ENCODE results near the gene MUC20. TPM values are rescaled to one million over a fixed set of nuclear protein-coding genes. Genes with fewer than 3 reads are reported as not detected.
"Not testable (repeated sequence)": the region's sequence is repeated elsewhere in the genome, so short reads cannot be mapped to it uniquely, and the experiment has no call there.

Gene MUC20
- total RNA-seq, 1 experiment from 2014 or later = not detected

DNA sequence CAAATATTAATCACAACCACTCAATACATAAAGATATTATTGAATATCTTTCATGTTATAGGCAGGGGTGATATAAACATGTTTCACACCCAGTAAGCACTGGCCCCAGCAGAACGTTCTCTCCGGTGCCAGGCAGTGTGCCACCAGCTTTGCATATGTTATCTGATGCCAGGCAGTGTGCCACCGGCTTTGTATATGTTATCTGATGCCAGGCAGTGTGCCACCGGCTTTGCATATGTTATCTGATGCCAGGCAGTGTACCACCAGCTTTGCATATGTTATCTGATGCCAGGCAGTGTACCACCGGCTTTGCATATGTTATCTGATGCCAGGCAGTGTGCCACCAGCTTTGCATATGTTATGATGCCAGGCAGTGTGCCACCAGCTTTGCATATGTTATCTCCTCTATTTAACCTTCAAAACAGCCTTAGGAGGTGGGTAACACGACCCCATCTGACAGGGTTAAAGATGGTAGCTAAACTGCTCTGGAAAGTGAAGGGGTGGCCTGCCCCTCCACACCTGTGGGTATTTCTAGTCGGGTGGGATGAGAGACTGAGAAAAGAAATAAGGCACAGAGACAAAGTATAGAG is 6.9 kb downstream of the MUC20 start:
- Histone ChIP-seq H3T11ph (ENCODE audit: low read length) (no peak overlapping the region), H2AFZ (ENCODE audit: low read length) (no peak overlapping the region), H4K91ac (ENCODE audit: insufficient read length, low read depth, low read length) (no peak overlapping the region), H3K18ac (ENCODE audit: insufficient read length, low read depth, low read length) (no peak overlapping the region), H3K9me3 (ENCODE audit: control insufficient read depth, low read depth, low read length) (no peaks in the 10 kb centered on the region), H2BK20ac (ENCODE audit: low read depth, low read length, poor library complexity, severe bottlenecking) (no peak overlapping the region), H2BK120ac (ENCODE audit: low read depth, low read length, poor library complexity, severe bottlenecking) (no peak overlapping the region), H3K27me3 (ENCODE audit: insufficient read depth, low read length) (no peaks in the 10 kb centered on the region), H2BK15ac (ENCODE audit: low read depth, low read length) (no peak overlapping the region), H3K56ac (ENCODE audit: insufficient read length, low read depth, low read length) (no peak overlapping the region), H3K79me2 (ENCODE audit: insufficient read depth, low read length) (no peaks in the 10 kb centered on the region), H3K79me1 (ENCODE audit: insufficient read depth, low read depth, low read length, poor library complexity, severe bottlenecking) (no peaks in the 10 kb centered on the region), H2BK5ac (ENCODE audit: insufficient read length, low read length) (no peak overlapping the region), H3K27ac (ENCODE audit: insufficient read length, low read depth, low read length) (no peak overlapping the region), H4K8ac (replicated peaks; ENCODE audit: insufficient read length, low read depth, low read length) (no peak overlapping the region), H2AK5ac (ENCODE audit: insufficient read length, low read length) (no peak overlapping the region), H4K5ac (ENCODE audit: insufficient read length, low read depth, low read length) (no peak overlapping the region), H4K20me1 (ENCODE audit: control insufficient read depth, insufficient read depth, insufficient read length) (no peaks in the 10 kb centered on the region), H2BK12ac (ENCODE audit: insufficient read length, low read depth, low read length) (no peak overlapping the region), H3K4me1 (ENCODE audit: insufficient read depth, low read length) (no peaks in the 10 kb centered on the region), H3K14ac (ENCODE audit: insufficient read depth, low read length) (no peak overlapping the region), H3K4me2 (ENCODE audit: insufficient read depth, insufficient read length, low read length) (no peak overlapping the region), H3K9ac (ENCODE audit: extremely low read depth, insufficient read length, low read length) (no peak overlapping the region), H3K4ac (ENCODE audit: low read depth, low read length) (no peak overlapping the region), H3K23me2 (ENCODE audit: insufficient read length, low read depth, low read length, poor library complexity, severe bottlenecking) (no peaks in the 10 kb centered on the region), H3K23ac (ENCODE audit: insufficient read length, low read depth, low read length) (no peak overlapping the region)
- no peak for DNase-seq
- H3K36me3 Mint-ChIP-seq (ENCODE audit: insufficient read depth in 1 of 3, low read depth in 3 of 3) = no peaks in the 10 kb centered on the region
- H3K4me3 Mint-ChIP-seq = no peak overlapping the region
- peaks cover 27% of the 10 kb centered on the region for H3K27me3 Mint-ChIP-seq (ENCODE audit: low read depth)
- no CpG with 5 or more reads among the region's 7 CpGs for WGBS (ENCODE audit: extremely low coverage, insufficient read length, low lambda C conversion rate)
- TF ChIP-seq, protein P1, sequence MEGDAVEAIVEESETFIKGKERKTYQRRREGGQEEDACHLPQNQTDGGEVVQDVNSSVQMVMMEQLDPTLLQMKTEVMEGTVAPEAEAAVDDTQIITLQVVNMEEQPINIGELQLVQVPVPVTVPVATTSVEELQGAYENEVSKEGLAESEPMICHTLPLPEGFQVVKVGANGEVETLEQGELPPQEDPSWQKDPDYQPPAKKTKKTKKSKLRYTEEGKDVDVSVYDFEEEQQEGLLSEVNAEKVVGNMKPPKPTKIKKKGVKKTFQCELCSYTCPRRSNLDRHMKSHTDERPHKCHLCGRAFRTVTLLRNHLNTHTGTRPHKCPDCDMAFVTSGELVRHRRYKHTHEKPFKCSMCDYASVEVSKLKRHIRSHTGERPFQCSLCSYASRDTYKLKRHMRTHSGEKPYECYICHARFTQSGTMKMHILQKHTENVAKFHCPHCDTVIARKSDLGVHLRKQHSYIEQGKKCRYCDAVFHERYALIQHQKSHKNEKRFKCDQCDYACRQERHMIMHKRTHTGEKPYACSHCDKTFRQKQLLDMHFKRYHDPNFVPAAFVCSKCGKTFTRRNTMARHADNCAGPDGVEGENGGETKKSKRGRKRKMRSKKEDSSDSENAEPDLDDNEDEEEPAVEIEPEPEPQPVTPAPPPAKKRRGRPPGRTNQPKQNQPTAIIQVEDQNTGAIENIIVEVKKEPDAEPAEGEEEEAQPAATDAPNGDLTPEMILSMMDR (conservative IDR thresholded peaks at IDR 0.05) = no peak
- no peak overlapping the region for H3K27ac Mint-ChIP-seq
- H3K4me1 Mint-ChIP-seq = no peaks in the 10 kb centered on the region
- no peaks in the 10 kb centered on the region for H3K9me3 Mint-ChIP-seq

DNA sequence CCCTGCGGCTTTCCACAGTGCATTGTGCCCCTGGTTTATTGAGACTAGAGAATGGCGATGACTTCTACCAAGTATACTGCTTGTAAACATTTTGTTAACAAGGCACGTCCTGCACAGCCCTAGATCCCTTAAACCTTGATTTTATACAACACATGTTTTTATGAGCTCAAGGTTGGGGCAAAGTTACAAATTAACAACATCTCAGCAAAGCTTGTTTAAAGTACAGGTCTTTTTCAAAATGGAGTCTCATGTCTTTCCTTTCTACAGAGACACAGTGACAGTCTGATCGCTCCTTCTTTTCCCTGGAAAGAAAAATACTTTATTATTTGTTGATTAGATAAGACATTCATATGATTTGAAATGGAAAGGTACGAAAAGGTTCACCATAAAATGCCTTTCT is 8.0 kb downstream of the MUC20 start:
- not testable (repeated sequence) for H3K27me3 ChIP-seq (ENCODE audit: insufficient read depth, low read length); H2AFZ ChIP-seq (ENCODE audit: low read length); H3T11ph ChIP-seq (ENCODE audit: low read length); H3K4me2 ChIP-seq (ENCODE audit: insufficient read depth, insufficient read length, low read length); H2BK120ac ChIP-seq (ENCODE audit: low read depth, low read length, poor library complexity, severe bottlenecking); H4K91ac ChIP-seq (ENCODE audit: insufficient read length, low read depth, low read length); H3K23ac ChIP-seq (ENCODE audit: insufficient read length, low read depth, low read length); H3K9ac ChIP-seq (ENCODE audit: extremely low read depth, insufficient read length, low read length); H3K4me1 Mint-ChIP-seq; H4K5ac ChIP-seq (ENCODE audit: insufficient read length, low read depth, low read length); H3K27ac Mint-ChIP-seq; H3K9me3 Mint-ChIP-seq; H3K27ac ChIP-seq (ENCODE audit: insufficient read length, low read depth, low read length); H2BK15ac ChIP-seq (ENCODE audit: low read depth, low read length); H3K36me3 Mint-ChIP-seq (ENCODE audit: insufficient read depth in 1 of 3, low read depth in 3 of 3); H3K14ac ChIP-seq (ENCODE audit: insufficient read depth, low read length); H3K18ac ChIP-seq (ENCODE audit: insufficient read length, low read depth, low read length); H3K56ac ChIP-seq (ENCODE audit: insufficient read length, low read depth, low read length); H3K4me3 Mint-ChIP-seq; H2AK5ac ChIP-seq (ENCODE audit: insufficient read length, low read length); H3K4me1 ChIP-seq (ENCODE audit: insufficient read depth, low read length); H2BK12ac ChIP-seq (ENCODE audit: insufficient read length, low read depth, low read length); H4K20me1 ChIP-seq (ENCODE audit: control insufficient read depth, insufficient read depth, insufficient read length); H3K79me1 ChIP-seq (ENCODE audit: insufficient read depth, low read depth, low read length, poor library complexity, severe bottlenecking); H3K4ac ChIP-seq (ENCODE audit: low read depth, low read length); H3K23me2 ChIP-seq (ENCODE audit: insufficient read length, low read depth, low read length, poor library complexity, severe bottlenecking); H3K79me2 ChIP-seq (ENCODE audit: insufficient read depth, low read length); H3K9me3 ChIP-seq (ENCODE audit: control insufficient read depth, low read depth, low read length); DNase-seq; H4K8ac ChIP-seq (replicated peaks; ENCODE audit: insufficient read length, low read depth, low read length); H2BK20ac ChIP-seq (ENCODE audit: low read depth, low read length, poor library complexity, severe bottlenecking); H2BK5ac ChIP-seq (ENCODE audit: insufficient read length, low read length)
- peaks cover 27% of the 10 kb centered on the region for H3K27me3 Mint-ChIP-seq (ENCODE audit: low read depth)
- no CpG with 5 or more reads among the region's 5 CpGs for WGBS (ENCODE audit: extremely low coverage, insufficient read length, low lambda C conversion rate)

Data from H9 (cell line).